ENCODE results near the gene MED16.

Gene MED16

DNA sequence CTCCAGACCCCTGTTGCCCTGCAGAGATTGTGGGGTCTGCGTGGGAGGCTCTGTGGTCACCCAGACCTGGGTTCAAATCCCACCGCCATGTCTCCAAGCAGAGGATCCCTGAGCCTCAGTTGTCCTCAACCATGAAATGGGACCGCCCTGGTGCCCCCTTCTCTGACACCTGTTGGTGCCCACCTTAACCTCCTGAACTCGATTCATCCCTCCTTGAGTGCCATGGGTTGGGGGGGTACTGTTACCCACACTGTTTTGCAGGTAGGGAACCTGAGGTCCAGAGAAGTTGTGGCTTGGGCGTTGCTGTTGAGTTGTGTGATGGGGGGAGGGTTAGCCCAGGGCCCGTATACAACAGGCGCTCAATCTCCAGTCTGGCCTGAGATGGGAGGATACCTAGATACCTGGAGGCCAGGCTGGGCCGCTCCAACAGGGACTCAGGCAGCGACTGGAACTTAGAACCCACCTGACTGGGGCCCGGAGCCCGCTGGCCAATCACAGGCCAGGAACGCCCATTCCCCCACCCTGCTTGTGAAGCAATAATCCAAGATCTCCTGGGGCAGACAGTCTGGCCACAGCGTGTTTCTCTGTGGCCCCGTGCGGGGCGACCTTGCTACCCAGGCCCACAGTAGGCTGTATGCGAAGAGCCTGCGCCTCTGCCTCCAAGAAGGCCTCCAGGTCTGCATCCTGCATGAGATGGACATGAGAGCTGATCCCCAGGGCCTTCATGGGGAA lies 35.6 kb upstream of the MED16 start:
- DNase-seq: no peak

DNA sequence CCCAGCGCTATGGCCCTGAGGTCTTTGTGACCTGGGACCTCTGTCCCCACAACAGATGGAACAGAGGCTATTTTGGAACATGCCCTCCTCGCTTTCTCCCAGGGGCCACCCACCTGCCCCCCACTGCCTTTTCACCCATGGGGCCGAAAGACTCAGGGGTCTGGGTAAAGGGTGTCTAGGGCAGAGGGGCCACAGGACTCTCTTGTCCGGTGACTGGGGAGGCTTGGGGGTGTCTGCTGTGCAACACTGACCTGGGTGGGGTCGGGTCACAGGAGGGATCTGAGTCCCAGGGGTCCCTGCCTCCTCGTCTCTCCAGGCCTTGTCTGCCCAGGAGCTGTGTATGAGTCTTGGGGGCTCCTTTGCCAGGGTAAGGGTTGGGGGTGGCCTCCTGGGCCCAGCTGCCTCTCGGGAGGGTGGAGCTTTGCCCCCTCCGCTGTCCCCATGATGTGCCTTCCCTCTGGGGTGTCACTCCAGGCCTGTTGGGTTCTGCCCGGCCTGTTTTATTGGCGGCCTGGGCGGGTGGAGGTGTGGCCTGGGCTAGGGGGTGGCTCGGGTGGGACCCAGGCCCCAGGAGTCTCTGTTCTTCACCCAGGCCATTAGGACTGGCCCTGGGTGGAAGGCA lies 34.9 kb upstream of the MED16 start:
- no peak for DNase-seq

DNA sequence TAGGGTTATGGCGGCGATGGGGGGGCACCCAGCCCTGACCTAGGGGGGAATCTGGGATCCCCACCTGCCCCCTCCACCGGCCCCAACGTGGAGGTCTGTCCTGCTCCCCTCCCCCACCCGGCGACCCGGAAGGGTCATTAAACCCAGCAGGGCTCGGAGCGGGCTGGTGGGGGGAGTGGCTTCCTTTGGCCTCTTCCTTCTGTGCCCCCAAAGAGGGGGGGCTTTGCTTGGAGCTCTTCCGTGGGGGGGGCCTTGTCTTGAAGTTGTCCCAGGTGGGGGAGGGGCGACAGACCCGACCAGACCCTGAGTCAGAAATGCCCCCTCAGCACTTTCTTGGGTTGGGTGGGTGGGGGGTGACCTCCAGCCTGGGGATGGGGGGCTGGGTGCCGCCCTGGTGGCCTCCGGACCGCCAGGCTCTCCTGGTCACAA lies 34.4 kb upstream of the MED16 start:
- no peak for DNase-seq

DNA sequence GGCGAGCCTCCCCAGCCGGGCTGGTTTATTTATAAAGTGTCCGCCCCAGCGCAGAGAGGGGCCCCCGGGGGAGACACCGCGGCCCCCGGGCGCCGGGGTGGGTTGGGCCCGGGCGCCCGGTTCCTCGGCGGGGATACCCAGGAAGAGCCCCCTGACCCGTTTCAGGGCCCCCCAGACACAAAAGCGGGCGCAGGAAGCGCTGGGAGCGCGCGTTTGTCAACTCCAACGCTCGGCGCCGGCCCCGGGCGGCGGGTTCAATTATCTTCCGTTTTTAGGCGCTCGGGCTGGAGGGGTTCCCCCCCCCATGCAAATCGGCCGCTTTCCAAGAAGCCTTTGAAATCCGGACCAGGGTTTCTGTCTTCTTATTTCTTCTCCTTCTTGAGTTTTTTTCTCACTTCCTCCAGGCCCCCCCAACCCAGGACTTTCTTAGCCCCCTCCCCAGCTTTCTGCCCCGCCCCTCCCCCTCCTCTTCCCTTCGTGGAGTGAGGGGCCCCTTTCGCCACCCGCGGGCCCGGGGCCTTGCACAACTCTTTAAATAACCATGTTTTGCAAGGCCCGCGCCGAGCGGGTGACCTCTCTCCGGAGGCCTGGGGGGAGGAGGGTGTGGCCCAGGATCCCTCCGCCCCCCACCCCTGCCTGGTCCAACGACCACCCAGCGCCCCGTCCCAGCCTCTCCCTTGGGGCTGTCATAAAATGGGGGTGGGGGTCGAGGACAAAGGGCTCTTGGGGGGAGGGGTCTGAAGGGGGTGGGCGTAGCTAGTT lies 33.8 kb upstream of the MED16 start:
- peak in 3 of 56 donors; percentile 7 to 45 (median 26) for DNase-seq

DNA sequence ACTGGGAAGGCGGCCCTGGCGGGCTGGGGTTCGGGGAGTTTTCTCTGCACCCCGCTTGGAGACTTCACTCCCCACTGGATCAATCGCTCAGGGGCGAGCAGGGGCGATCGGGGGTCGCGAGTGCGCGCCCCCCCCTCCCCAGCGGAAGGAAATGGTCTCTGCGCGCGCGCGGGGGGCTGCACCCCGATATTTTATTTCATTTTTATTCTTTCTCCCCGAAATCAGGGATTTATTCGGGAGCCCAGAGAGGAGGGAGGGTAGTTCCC lies 33.3 kb upstream of the MED16 start:
- DNase-seq: no peak

DNA sequence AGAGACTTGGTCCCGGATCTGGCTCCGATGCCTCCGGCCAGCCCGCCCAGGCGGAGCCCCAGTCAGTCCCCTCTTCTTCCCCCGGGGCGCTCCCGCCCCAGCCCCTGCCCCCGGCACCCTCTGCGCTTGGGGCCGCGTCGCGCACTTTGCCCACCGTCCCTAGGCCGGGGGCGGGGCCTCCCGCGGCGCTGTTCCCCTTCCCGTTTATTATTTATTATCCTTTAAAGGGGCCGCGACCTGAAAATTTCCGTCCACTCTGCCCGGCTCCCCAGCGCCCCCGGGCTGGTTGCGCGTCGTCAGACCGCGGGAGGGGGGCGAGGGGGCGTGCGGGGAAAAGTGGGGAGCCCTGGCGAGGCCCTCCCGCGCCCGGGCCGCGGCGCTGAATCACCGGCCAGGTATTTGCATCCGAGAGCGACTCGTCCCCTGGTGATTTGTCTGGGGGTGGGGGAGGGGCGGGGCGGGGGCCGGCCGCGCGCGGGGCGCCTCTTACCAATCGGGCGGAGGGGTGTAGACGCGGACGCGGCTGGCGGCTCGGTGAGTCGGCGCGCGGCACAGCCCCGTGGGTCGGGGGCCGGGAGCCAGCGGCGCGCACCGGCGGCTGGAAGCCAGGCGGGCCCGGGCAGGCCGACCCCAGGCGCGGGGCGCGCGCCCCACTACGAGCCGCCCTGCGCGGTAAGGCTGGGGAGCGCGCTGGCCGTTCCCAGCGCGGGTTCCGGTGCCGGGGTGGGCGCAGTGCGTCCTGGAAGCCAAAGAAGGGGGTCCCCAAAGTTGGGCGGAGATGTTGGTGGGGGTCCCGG lies 32.7 kb upstream of the MED16 start, which contains the start of gene ARID3A:
TSS of gene ARID3A (plus strand) at position 510 of the 797 bp plus-strand sequence. CDS start 3,494 bp downstream, outside the sequence.
- peak in 49 of 56 donors; percentile 30 to 82 (median 69) for DNase-seq

DNA sequence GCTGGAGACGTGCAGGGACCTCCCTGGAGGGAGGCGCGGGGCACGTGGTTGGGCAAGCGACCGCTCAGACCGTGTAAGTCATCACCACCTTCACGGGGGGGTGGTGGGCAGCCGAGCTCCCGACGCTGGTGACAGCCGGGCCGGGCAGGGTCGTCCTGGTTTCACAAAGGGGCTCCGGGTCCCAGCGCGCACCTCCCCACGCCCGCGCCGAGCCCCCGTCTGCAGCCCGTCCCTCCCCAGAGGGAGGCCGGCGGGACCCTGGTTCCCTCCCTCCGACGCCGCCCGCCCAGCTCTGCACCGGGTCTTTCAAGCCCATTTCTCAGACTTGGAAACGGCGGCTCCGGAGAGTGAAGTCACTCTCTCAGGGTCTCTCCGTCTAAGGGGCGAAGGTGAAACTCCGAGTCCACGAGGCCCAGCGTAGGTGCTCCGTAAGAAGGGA lies 32.1 kb upstream of the MED16 start:
- peak in 12 of 56 donors; percentile 24 to 82 (median 74) for DNase-seq

DNA sequence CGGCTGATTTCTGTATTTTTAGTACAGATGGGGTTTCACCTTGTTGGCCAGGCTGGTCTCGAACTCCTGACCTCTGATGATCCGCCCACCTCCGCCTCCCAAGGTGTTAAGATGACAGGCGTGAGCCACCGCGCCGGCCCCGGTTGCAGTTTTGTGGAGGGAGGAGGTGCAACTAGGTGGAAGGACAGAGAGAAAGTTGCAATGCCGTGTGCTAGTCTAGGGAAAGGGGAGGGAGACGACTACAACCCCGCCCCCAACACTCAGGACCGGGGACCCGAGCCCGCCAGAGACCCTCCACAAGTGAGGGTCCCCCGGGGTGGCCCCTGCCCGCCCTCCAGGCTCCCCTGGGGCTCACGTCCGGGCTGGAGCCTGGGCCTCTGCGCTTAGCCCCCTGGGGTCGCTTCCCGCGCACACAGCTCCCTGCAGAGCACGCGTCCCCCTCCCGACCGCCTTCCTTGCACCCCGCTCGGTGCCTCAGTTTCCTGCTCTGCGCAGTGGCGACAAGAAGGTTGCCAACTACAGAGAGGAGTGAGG lies 31.6 kb upstream of the MED16 start:
- DNase-seq: no peak

DNA sequence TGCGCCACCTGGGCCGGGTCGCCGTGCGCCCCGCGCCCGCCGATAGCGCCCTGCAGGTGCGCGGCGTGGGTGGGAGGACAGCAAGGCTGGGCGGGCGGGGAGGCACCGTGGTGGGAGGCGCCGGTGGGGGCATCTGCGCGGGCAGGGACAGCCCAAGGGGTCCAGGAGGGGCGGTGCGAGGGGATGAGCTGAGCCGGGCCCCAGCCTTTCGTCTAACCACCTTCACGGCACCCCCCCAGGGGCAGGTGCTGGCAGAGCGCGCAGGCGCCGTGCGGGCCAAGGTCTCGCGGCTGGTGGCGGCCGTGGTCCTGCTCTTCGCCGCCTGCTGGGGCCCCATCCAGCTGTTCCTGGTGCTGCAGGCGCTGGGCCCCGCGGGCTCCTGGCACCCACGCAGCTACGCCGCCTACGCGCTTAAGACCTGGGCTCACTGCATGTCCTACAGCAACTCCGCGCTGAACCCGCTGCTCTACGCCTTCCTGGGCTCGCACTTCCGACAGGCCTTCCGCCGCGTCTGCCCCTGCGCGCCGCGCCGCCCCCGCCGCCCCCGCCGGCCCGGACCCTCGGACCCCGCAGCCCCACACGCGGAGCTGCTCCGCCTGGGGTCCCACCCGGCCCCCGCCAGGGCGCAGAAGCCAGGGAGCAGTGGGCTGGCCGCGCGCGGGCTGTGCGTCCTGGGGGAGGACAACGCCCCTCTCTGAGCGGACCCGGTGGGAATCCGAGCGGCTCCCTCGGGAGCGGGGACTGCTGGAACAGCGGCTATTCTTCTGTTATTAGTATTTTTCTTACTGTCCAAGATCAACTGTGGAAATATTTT lies 27.3 kb upstream of the MED16 start:
- DNase-seq: peak in 18 of 56 donors; percentile 4 to 71 (median 28)

DNA sequence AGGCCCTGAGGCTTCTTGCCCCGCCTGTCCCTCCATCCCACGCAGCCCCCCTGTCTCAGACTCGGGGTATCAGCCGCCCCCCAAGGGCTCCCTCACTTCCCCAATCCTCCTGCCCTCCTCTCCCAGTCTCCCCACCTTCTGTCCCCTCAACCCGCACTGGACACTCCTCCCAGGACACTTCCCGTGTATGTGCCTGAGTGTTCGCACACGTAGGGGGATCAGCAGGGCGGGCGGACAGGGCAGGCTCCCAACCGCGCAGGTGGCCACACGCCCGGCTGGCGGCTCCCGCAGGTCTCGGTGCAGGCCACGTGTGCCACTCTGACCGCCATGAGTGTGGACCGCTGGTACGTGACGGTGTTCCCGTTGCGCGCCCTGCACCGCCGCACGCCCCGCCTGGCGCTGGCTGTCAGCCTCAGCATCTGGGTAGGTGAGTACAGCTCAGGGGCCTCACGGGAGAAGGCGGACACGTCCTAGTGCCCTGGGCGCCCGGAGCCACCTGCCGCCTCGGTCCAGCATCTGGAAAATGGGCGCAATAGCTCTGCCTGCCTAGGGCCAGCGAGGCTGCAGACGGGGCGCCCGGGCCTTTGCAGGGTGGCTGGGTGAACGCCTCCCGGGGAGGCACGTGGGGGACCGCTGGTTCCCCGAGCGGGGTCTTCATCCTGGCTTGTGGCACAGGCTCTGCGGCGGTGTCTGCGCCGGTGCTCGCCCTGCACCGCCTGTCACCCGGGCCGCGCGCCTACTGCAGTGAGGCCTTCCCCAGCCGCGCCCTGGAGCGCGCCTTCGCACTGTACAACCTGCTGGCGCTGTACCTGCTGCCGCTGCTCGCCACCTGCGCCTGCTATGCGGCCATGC lies 26.4 kb upstream of the MED16 start:
- DNase-seq: peak in 1 of 56 donors; percentile 28

DNA sequence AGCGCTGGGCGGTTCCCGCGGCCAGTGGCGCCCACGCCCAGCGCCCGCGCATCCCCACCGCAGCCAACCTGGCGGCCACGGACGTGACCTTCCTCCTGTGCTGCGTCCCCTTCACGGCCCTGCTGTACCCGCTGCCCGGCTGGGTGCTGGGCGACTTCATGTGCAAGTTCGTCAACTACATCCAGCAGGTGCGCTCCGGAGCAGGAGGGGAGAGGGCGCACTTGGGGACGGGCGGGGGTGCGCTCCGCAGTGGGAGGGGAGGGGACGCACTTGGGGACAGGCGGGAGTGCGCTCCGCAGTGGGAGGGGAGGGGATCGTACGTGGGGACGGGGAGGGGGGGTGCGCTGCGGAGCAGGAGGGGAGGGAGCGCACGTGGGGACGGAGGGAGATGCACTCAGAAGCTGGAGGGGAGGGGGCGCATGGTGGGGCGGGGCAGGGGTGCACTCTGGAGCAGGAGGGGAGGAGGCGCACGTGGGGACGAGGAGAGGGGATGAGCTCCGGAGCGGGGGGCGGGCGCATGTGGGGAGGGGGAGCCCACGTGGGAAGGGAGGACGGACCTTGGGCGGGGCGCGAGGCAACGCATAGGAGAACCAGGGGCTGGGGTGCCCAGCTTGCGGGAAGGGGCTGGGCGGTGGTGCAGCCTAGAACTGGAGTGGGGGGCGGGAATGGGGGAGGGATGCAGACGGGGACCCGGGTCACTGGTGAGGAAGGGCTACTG lies 25.7 kb upstream of the MED16 start:
- peak in 2 of 56 donors; percentile 4 to 26 for DNase-seq

DNA sequence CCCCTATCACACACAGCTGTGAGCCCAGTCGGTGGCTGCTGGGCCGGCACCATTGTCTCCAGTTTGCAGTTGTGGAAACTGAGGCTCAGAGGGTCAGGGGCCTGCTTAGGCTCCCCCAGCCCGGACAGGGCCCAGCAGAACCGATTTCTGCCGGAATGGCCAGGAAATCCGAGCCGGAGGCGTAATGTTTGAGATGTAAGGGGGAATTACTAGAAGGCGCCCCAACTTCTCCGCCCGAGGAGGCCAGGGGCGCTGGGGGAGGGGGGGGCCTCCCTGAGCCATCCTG lies 25.1 kb upstream of the MED16 start:
- no peak for DNase-seq

DNA sequence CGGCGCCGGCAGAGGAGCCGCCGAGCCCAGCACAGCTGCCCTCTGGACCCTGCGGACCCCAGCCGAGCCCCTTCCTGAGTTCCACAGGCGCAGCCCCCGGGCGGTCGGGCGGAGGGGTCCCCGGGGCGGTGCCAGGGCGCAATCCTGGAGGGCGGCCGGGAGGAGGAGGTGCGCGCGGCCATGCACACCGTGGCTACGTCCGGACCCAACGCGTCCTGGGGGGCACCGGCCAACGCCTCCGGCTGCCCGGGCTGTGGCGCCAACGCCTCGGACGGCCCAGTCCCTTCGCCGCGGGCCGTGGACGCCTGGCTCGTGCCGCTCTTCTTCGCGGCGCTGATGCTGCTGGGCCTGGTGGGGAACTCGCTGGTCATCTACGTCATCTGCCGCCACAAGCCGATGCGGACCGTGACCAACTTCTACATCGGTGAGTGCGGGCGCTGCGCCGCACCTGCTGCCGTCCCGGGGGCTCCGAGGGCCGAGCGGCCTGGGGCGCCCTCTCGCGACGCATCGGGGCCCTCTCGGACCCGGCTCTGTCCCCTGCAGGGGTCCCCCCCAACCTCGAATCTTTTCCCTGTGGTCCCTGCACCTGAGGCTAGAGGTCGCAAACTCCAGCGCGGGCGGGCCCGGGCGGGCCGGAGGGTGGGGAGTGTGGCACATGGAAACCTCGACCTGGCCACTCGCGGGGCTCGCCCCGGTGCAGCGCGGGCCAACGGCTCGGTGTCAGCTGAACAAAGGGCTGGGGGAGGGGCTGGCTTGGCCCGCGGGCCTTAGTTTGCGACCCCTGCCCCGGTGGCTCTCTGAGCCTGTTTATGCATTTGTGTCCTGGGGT lies 24.6 kb upstream of the MED16 start, which contains the start of gene KISS1R:
TSS of gene KISS1R (plus strand) at position 11 of the 829 bp plus-strand sequence. CDS start at position 181, 170 bp downstream.
- DNase-seq: peak in 1 of 56 donors; percentile 25

DNA sequence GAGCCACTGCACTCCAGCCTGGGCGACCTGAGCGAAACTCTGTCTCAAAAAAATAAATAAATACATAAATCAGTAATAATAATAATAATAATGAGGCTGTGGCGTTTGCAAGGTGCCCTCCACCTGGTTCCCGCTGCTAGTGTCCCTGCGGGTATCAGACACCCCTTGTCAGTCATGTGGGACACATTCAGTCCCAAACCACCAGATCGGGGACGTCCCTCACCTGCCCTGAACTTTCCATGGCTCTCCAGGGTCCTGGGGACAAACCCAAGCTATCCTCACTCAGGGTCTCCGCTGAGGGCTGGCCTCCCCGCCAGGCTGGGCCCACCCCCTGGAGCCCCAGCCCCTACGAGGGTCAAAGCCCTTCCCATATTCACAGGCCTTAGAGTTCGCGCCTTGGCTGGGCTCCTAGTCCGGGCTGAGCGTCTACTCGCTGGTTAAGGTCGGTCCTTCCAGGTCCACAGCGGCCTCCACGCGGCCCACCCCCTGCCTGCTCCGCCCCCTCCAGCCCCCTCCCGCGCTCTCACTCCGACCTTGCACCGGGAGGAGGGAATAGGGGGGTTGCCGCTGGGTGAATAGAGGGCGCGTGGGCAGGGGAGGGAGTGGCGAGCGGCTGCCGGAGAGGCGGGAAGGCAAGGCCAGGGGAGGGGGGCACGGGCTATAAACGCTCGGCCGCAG lies 23.8 kb upstream of the MED16 start:
- DNase-seq: no peak

DNA sequence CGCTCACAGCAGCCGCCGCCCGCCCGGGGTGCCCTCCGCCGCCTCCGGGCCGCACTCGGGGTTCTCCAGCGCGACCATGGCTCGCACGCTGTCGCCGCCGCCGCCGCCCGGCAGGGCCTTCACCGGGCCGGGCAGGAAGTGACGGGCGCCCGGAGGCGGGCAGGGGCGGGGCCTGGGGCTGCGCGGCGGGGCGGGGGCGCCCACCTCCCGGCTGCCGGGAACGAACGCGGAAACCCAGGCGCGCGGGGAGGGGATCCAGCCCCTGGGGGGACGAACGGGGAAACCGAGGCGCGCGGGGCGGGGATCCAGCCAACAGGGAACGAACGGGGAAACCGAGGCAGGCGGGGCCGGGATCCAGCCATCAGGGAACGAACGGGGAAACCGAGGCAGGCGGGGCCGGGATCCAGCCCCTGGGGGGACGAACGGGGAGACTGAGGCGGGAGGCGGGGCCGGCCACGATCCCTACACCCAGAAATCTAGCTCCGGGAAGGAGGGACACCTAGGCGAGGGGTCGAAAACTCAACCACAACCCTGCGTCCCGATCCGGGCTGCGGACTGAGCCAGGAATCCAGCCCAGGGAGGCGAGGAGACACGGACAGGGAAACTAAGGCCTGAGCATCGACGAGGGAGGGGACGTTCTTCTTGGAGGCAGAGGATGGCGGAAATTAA lies 20.2 kb upstream of the MED16 start, which contains the start of gene R3HDM4:
TSS of gene R3HDM4 (minus strand) at position 140 of the 669 bp plus-strand sequence. CDS start at position 78, 62 bp downstream.
- DNase-seq: peak in 53 of 56 donors; percentile 13 to 86 (median 58)

All from nucleus accumbens (tissue), 56 donors.